ENCODE measurements around the gene FRMD7.

- no peak for TF ChIP-seq CTCF (IDR thresholded peaks at IDR 0.05 in 4 of 5, conservative IDR thresholded peaks at IDR 0.05 in 1 of 5)
- no peak for TF ChIP-seq POLR2A (IDR thresholded peaks at IDR 0.05)
Measured at GRCh38 chrX:132165651-132166050, 37.8 kb upstream of the FRMD7 start.
